ENCODE data around the gene NEDD8.
"Not testable (repeated sequence)": the region's sequence is repeated elsewhere in the genome, so short reads cannot be mapped to it uniquely, and the experiment has no call there.

The NEDD8 gene

GRCh38 chr14:24216876-24217275, 15.3 kb downstream of the NEDD8 start:
- not testable (repeated sequence) for DNase-seq

GRCh38 chr14:24216345-24216699, 15.8 kb downstream of the NEDD8 start:
- DNase-seq = no peak

- peak; percentile 89 for DNase-seq
These were observed 16.4 kb downstream of the NEDD8 start, which contains the start of gene MDP1 for GRCh38 chr14:24215495-24216344. Gene MDP1, minus strand, starts transcription at chr14:24216066. Its CDS starts 111 bp downstream, at chr14:24215955.

GRCh38 chr14:24213866-24214662, 18.1 kb downstream of the NEDD8 start:
- no peak for DNase-seq

GRCh38 chr14:24212924-24213865, 19.0 kb downstream of the NEDD8 start, which contains the start of gene CHMP4A:
Gene CHMP4A, minus strand, starts transcription at chr14:24213488. Its CDS starts 49 bp downstream, at chr14:24213439.
- peak; percentile 96 for DNase-seq

GRCh38 chr14:24211311-24211710, 20.9 kb downstream of the NEDD8 start:
- DNase-seq = no peak

- DNase-seq = no peak
These were observed 24.5 kb downstream of the NEDD8 start for GRCh38 chr14:24207625-24208024.

GRCh38 chr14:24207104-24207551, 25.0 kb downstream of the NEDD8 start:
- DNase-seq = no peak

GRCh38 chr14:24206260-24207103, 25.7 kb downstream of the NEDD8 start:
- DNase-seq = no peak

- DNase-seq = no peak
These were observed 27.7 kb downstream of the NEDD8 start for GRCh38 chr14:24204163-24205146.

- DNase-seq = not testable (repeated sequence)
These were observed 28.8 kb downstream of the NEDD8 start for GRCh38 chr14:24203249-24203886.

- DNase-seq = not testable (repeated sequence)
These were observed 29.6 kb downstream of the NEDD8 start for GRCh38 chr14:24202538-24202937.

GRCh38 chr14:24198814-24199524, 33.2 kb downstream of the NEDD8 start:
- DNase-seq = no peak

GRCh38 chr14:24197056-24197450, 35.1 kb downstream of the NEDD8 start:
- no peak for DNase-seq

- DNase-seq = no peak
These were observed 35.8 kb downstream of the NEDD8 start for GRCh38 chr14:24196071-24197055.

GRCh38 chr14:24195186-24196070, 36.7 kb downstream of the NEDD8 start, which contains the start of gene TM9SF1:
Gene TM9SF1, minus strand, starts transcription at chr14:24195441. Its CDS starts 422 bp downstream, at chr14:24195019.
- DNase-seq = peak; percentile 89

- DNase-seq = no peak
These were observed 37.3 kb downstream of the NEDD8 start for GRCh38 chr14:24194873-24195185.

Data from CD4-positive, alpha-beta T cell treated with Interleukin-6 for 4 hours (primary cell).